Stimulated activated CD4-positive, alpha-beta T cell treated with anti-CD3 and anti-CD28 coated beads, Interleukin-4, amount 100 ng/mL, for 4 hours (primary cell): ENCODE data around the gene TTLL9.

Source experiments
- DNase-seq, 2 experiments: peaks; one replicate each; pipeline ENCODE4 v3.0.0-alpha.2; 2020

Gene TTLL9

GRCh38 chr20:31988430-31989015 lies 118.1 kb downstream of the TTLL9 start:
- no peak for DNase-seq

- DNase-seq, result no peak
These were observed 118.7 kb downstream of the TTLL9 start for GRCh38 chr20:31989030-31989645.

GRCh38 chr20:31990641-31991338 lies 120.4 kb downstream of the TTLL9 start:
- DNase-seq, result no peak

- no peak for DNase-seq
These were observed 120.9 kb downstream of the TTLL9 start for GRCh38 chr20:31991339-31991705.

GRCh38 chr20:31992086-31992485 lies 121.7 kb downstream of the TTLL9 start:
- DNase-seq, result no peak
